NOMO-1 (cell line): ENCODE results near the gene SPSB2.

Experiments
- DNase-seq, 2 experiments: peaks; one replicate each; lab custom pipeline; 2025; ENCODE audit not compliant: unreplicated experiment in 2 of 2; lab: John Stamatoyannopoulos, UW

SPSB2 gene

GRCh38 chr12:6853626-6854025 is 19.5 kb downstream of the SPSB2 start:
- no peak for DNase-seq

DNA sequence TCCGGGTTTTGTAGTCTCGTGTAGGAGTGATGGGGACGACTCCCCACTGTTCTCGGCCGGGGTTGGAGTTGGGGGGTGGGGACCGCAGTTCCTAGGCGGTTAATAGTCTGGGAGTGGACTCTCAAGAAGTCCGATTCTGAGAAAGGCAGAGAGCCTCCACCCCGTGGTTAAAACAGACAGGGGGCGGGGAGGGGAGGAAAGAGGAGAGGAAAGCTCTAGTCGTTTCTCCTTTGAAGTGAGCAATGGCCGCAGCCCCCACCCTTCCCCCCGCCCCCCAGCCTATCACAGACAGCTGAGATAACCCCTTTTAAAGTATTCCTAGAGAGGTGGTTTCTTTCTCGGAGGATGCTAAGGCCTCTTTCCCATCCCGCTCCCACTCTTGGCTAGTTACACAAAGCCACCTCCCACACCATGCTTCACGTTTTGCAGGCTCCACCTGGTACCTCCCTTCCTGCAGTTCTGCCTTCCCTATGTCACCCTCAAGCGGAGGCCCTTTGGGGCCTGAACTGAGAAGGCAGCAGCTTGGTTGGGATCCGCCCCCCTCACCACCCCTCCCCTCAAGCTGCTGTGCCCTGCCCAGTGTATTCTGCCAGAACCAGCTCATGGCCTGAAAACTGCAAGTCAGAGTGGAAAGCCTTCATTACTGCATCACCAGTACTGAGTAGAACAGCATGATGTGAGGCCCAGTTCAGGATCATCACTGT is 20.3 kb downstream of the SPSB2 start:
- peak in 1 of 2 experiments; percentile 22 for DNase-seq

DNA sequence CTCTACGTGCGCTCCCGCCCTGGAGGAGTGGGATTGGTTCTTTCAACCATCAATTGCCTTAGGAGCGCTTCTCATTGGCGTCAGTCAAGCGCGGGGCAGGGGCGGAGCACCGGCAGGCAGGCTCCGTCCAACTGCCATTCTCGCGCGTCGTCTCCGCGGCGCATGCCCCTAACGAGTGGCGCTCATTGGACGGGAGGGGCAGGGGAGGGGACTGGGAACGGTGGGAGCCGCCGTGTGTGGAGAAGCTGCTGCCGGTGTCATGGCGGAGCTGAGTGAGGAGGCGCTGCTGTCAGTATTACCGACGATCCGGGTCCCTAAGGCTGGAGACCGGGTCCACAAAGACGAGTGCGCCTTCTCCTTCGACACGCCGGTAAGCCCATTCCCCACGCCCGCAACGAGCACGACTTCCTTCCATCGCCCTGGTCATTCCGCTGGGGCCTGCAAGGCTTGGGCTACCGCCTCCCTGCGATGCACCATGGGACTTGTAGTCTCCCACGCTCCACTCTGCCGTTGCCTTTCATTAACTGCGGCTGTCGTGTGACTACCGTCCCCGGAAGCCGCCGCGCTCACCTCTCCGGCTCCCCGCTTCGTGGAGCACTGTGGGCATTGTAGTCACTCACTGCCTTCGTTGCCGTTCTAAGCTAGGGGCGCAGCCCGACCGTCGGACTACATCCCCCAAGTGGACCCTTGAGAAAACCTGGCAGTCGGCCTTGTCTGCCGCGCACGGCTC is 21.0 kb downstream of the SPSB2 start, which contains the start of gene USP5:
TSS of gene USP5 (plus strand) at position 230 of the 730 bp plus-strand sequence. CDS start at position 260, 30 bp downstream.
- DNase-seq = peak; percentile 98 to 100

DNA sequence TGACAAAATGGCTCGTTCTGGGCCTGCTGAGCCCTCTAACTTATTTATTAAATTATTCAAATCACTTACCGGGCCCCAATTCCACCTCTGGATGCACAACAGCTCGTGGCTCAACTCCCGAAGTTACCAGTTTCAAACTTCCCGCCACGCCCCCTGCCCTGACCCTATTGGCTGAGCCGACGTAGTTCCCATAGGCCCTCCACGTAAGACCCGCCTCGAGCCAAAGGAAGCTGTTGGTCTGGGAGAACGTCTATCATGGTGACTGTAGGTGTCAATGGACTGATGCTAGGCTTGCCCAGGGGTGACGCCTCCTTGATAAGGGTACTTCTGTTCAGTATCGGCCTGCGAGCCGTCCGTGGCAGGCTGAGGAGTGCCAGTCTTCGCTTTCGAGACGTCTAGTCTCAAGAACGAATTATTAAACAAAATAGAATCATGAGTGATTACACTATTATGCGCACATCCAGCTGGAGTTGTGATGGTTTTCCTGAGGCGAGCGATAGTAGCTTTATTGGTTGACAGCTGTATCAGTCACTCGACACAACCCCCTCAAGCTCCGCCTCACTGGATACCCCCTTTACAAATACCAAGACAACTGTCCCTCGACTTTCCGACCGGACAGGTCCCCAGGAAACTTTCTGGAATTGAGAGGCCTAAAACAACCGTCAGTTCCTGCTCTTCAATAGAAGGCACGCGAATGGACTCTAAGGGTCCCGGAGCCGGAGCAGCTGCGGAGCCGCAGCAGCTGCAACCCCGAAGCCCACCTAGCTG is 21.8 kb downstream of the SPSB2 start, which contains the start of gene CDCA3:
TSS of gene CDCA3 (minus strand) at position 134 of the 768 bp plus-strand sequence. CDS start 334 bp downstream, outside the sequence.
- peak; percentile 97 to 99 for DNase-seq

DNA sequence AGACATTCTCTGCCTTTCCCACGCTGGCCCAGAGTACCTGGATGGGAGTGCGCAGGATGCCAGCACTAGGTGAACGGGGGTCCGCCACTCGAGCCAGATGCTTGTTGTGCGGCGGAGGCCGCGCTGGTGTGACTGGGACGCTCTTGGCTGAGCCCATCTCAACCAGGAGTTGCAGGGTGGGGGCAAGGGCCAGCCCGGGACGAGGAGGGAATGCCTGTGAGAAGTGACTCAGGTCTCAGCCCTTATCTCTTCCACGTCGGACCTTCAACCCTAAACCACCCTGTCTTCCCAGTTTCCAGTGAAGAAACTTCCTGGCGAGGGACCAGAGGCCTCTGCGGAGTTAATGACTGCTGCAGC is 22.3 kb downstream of the SPSB2 start:
- no peak for DNase-seq

GRCh38 chr12:6849976-6850560 is 23.0 kb downstream of the SPSB2 start:
- no peak for DNase-seq

GRCh38 chr12:6849427-6849826 is 23.7 kb downstream of the SPSB2 start:
- no peak for DNase-seq

GRCh38 chr12:6847676-6848075 is 25.4 kb downstream of the SPSB2 start:
- DNase-seq = no peak

GRCh38 chr12:6846316-6846869 is 26.7 kb downstream of the SPSB2 start:
- DNase-seq = no peak

DNA sequence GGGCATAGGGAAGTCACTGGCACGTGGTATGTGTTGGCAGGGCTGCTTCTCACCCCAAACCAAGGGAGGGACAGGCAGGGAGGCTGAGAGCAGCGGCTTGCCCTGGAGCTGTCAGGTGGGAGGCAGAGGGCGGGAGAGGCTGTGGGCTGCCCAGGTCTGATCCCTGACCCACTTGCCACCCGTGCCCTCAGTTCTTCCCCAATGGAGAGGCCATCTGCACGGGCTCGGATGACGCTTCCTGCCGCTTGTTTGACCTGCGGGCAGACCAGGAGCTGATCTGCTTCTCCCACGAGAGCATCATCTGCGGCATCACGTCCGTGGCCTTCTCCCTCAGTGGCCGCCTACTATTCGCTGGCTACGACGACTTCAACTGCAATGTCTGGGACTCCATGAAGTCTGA is 27.7 kb downstream of the SPSB2 start:
- DNase-seq = no peak

- DNase-seq = peak in 1 of 2 experiments; percentile 14
Observed at GRCh38 chr12:6843118-6843902, 29.8 kb downstream of the SPSB2 start.

- no peak for DNase-seq
Observed at GRCh38 chr12:6842075-6842474, 31.0 kb downstream of the SPSB2 start.

GRCh38 chr12:6840761-6841515 is 32.2 kb downstream of the SPSB2 start, which contains the start of gene GNB3:
Gene GNB3, plus strand, starts transcription at chr12:6840925. Its CDS starts 363 bp downstream, at chr12:6841288.
- no peak for DNase-seq

DNA sequence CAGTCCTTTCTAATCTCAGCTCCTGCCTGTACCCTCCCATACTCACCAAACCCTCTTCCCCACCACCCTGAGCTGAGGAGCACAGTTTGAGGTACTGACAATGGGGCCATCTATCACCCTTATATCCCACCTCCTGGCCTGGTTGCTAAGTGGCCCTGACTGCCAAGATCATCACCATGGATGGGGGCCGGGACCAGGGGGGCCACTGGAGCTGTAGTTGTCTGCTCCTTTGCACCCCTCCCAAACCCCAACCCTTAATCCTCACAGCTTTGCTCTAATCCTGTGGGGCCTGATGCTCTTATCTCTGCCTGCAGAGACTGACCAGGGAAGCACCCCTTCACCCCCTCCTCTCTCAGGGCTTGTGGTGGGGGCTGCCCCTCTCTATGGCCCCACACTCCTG is 32.8 kb downstream of the SPSB2 start:
- DNase-seq = no peak

GRCh38 chr12:6839482-6840201 is 33.5 kb downstream of the SPSB2 start:
- DNase-seq = no peak

DNA sequence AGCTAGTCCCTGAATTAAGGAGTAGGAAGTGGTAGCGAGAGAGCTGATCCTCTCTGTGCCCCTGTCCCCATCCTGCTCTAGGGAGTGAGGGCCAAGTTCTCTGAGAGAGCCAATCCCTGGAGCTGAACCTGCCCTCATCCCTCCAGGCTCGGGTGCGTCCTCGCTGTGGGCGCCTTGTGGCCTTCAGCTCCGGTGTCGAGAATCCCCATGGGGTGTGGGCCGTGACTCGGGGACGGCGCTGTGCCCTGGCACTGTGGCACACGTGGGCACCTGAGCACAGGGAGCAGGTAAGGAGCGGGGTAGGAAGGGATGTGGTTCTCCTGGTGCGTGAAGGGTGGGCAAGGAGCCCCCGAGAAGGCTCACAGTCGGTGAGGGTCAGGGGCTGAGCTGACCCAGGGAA is 34.2 kb downstream of the SPSB2 start:
- DNase-seq = no peak

- no peak for DNase-seq
Observed at GRCh38 chr12:6837370-6838060, 35.6 kb downstream of the SPSB2 start.

GRCh38 chr12:6836851-6837250 is 36.3 kb downstream of the SPSB2 start:
- DNase-seq = no peak
